Activated naive CD4-positive, alpha-beta T cell treated with anti-CD3 and anti-CD28 coated beads, Interleukin-2, amount 10 ng/mL, durations not matched to agents 7 days and 5 days (primary cell): ENCODE data around the gene ROS1.
"Not testable (repeated sequence)": the region's sequence is repeated elsewhere in the genome, so short reads cannot be mapped to it uniquely, and the experiment has no call there.

ENCODE experiments used
- CTCF ChIA-PET: fragments of 350-600 bp; sonication (Branson Sonifier 250); formaldehyde crosslinking; loops from one replicate; lab custom pipeline; 2021; ENCODE audit warnings: antibody characterized with exemption; lab: Charles Lee
- DNase-seq: peaks from one replicate; pipeline ENCODE4 v3.0.0-alpha.2; 2020
- H3K27ac Mint-ChIP-seq: one replicate; pipeline ENCODE4 v1.8.0; 2021; ENCODE audit warnings: mild to moderate bottlenecking, moderate library complexity, mixed read lengths
- H3K27me3 Mint-ChIP-seq: one replicate; pipeline ENCODE4 v1.8.0; 2021; ENCODE audit warnings: mild to moderate bottlenecking, mixed read lengths
- H3K36me3 Mint-ChIP-seq: one replicate; pipeline ENCODE4 v1.8.0; 2021; ENCODE audit warnings: mixed read lengths
- H3K4me1 Mint-ChIP-seq: one replicate; pipeline ENCODE4 v1.8.0; 2021; ENCODE audit warnings: mixed read lengths
- H3K4me3 Mint-ChIP-seq: one replicate; pipeline ENCODE4 v1.8.0; 2021; ENCODE audit warnings: mild to moderate bottlenecking, moderate library complexity, mixed read lengths
- H3K9me3 Mint-ChIP-seq: one replicate; pipeline ENCODE4 v1.8.0; 2021; ENCODE audit warnings: mixed read lengths

The ROS1 gene

GRCh38 chr6:117387454-117387974 lies 38.2 kb downstream of the ROS1 start:
- Mint-ChIP-seq H3K9me3 (no peaks in the 10 kb centered on the region), H3K4me1 (no peaks in the 10 kb centered on the region), H3K36me3 (no peaks in the 10 kb centered on the region), H3K4me3 (no peak overlapping the region), H3K27ac (no peak overlapping the region), H3K27me3 (peaks cover 6% of the 10 kb centered on the region)
- CTCF ChIA-PET = no interaction called here
- no peak for DNase-seq

DNA sequence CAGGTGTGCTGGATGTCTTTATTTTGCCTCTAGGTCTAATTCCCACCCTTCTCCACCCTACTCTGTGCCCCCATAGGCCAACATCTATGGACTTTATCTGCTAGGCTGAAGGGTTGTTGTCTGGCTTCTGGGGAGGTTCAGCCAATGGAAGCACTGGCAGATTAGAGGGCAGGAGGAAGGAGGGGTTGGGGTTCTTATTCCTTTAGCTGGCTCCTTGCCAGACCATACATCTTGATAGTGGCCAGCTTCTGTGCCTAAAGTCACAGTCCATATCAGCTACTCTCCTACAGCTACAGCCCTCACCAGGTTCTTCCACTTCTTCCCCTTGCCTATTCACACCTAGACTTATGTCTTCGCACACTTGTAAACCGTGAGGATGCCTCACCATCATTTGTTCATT lies 41.1 kb downstream of the ROS1 start:
- Mint-ChIP-seq H3K36me3 (no peaks in the 10 kb centered on the region), H3K4me3 (no peak overlapping the region), H3K4me1 (no peaks in the 10 kb centered on the region), H3K9me3 (no peaks in the 10 kb centered on the region), H3K27ac (no peak overlapping the region), H3K27me3 (no peaks in the 10 kb centered on the region)
- DNase-seq = no peak
- CTCF ChIA-PET = no interaction called here

DNA sequence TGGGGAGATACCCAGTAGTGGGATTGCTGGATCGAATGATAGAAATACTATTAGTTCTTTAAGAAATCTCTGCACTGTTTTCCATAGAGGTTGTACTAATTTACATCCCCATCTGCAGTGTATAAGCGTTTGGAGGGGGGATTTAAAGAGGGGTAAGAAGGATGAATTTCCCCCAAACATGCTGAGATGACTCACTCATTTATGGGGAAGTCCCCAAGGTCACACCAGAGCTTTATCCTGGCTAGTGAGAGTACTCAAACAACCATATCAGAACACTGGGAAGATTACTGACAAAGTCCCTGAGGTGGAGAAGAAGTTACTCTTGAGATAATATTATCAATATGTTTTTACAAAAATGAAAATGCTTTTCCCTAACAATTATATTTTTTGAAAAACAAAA lies 44.0 kb downstream of the ROS1 start:
- no peaks in the 10 kb centered on the region for H3K4me1 Mint-ChIP-seq
- DNase-seq = no peak
- no peak overlapping the region for H3K27ac Mint-ChIP-seq
- no peaks in the 10 kb centered on the region for H3K27me3 Mint-ChIP-seq
- CTCF ChIA-PET = no interaction called here
- H3K36me3 Mint-ChIP-seq = no peaks in the 10 kb centered on the region
- H3K4me3 Mint-ChIP-seq = no peak overlapping the region
- H3K9me3 Mint-ChIP-seq = no peaks in the 10 kb centered on the region

DNA sequence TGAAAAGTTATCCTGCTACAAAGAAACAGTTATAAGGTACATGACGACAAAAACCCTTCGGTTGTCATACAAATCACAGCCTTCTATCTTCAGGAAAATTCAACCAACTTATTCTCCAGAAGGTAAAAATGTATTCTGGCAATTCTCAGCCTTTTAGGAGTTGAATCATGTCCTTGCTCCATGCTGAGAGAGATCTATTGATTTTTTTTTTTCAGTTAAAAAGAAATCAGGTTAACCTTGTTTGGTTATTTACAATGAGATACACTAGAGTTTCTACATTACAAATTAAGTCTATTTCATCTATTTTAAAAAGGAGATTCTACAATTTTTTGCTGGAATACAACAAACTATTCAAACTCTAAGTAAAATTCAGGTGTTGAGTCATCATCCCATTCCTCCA lies 45.4 kb downstream of the ROS1 start:
- H3K27ac Mint-ChIP-seq = no peak overlapping the region
- no peak overlapping the region for H3K4me3 Mint-ChIP-seq
- no peaks in the 10 kb centered on the region for H3K9me3 Mint-ChIP-seq
- no peak for DNase-seq
- no peaks in the 10 kb centered on the region for H3K4me1 Mint-ChIP-seq
- CTCF ChIA-PET = no interaction called here
- no peaks in the 10 kb centered on the region for H3K27me3 Mint-ChIP-seq
- H3K36me3 Mint-ChIP-seq = no peaks in the 10 kb centered on the region

- H3K9me3 Mint-ChIP-seq = no peaks in the 10 kb centered on the region
These were observed 50.3 kb downstream of the ROS1 start for GRCh38 chr6:117375446-117375845.

GRCh38 chr6:117373211-117373813 lies 52.4 kb downstream of the ROS1 start:
- peaks cover 9% of the 10 kb centered on the region for H3K27me3 Mint-ChIP-seq
- DNase-seq = no peak
- CTCF ChIA-PET = no interaction called here
- H3K27ac Mint-ChIP-seq = no peak overlapping the region
- no peaks in the 10 kb centered on the region for H3K36me3 Mint-ChIP-seq
- no peaks in the 10 kb centered on the region for H3K4me1 Mint-ChIP-seq
- H3K4me3 Mint-ChIP-seq = no peak overlapping the region
- no peaks in the 10 kb centered on the region for H3K9me3 Mint-ChIP-seq

More at GRCh38 chr6:117375446-117375845, 50.3 kb downstream of the ROS1 start:
- H3K36me3 Mint-ChIP-seq = no peaks in the 10 kb centered on the region
- H3K27ac Mint-ChIP-seq = no peak overlapping the region
- H3K27me3 Mint-ChIP-seq = peaks cover 9% of the 10 kb centered on the region
- CTCF ChIA-PET = no interaction called here
- H3K4me1 Mint-ChIP-seq = no peaks in the 10 kb centered on the region
- no peak overlapping the region for H3K4me3 Mint-ChIP-seq
- no peak for DNase-seq

DNA sequence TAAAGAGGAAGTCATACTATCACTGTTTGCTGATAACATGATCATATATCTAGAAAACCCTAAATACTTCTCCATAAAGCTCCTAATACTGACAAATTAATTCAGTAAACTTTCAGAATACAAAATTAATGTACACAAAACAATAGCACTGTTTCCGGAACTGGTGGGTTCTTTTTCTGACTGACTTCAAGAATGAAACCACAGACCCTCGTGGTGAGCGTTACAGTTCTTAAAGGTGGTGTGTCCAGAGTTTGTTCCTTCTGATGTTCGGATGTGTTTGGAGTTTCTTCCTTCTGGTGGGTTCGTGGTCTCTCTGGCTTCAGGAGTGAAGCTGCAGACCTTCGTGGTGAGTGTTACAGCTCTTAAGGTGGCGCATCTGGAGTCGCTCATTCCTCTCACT lies 53.5 kb downstream of the ROS1 start:
- CTCF ChIA-PET = interaction anchor here (0.6 kb wide), 1 partner anchor 136 kb away, joined by 3 read pairs; no protein-coding TSS in a partner anchor
- H3K27me3 Mint-ChIP-seq, H3K9me3 Mint-ChIP-seq, H3K4me1 Mint-ChIP-seq, H3K27ac Mint-ChIP-seq, H3K4me3 Mint-ChIP-seq, DNase-seq, H3K36me3 Mint-ChIP-seq: not testable (repeated sequence)

DNA sequence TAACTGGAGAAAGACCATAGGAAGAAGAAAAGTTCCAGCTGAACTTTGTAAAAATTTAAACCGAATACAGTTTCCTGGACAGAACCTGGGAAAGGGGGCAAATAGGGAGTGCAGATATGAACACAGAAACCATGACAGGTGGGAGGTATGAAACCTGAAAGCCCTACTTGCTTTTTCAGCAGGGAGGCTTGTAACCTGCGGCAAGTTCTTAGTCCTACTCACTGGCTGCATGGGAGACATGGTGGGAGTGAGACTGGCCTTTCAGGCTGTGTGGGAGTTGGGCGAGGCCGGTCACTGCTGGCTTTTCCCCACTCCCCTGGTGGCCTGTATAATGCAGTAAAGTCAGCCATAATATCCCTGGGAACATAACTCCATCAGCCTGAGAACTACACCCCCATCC lies 54.2 kb downstream of the ROS1 start:
- CTCF ChIA-PET = interaction anchor here (0.6 kb wide), 1 partner anchor 135 kb away, joined by 3 read pairs; no protein-coding TSS in a partner anchor
- no peaks in the 10 kb centered on the region for H3K4me1 Mint-ChIP-seq
- H3K4me3 Mint-ChIP-seq = no peak overlapping the region

DNA sequence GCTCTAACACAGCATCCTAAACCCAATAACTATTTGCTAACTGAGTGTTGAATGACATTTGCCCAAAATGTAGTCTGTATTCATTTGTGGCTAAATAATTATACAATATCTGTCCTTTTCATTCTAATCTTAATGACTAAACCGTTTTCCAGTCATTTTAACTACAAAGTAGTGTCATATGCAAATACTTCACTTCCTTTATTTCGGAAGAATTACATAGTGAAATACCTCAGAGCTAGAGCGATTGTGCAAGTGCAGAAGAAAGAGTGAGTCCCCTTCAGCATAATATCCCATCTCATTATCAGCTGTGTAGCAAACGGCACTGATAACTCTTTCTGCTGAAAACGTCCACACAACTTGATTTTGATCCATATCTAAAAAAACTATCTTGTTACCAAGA lies 66.2 kb downstream of the ROS1 start:
- no peaks in the 10 kb centered on the region for H3K36me3 Mint-ChIP-seq
- peaks cover 3% of the 10 kb centered on the region for H3K27me3 Mint-ChIP-seq
- CTCF ChIA-PET = no interaction called here
- no peaks in the 10 kb centered on the region for H3K4me1 Mint-ChIP-seq
- no peaks in the 10 kb centered on the region for H3K9me3 Mint-ChIP-seq
- no peak for DNase-seq
- no peak overlapping the region for H3K4me3 Mint-ChIP-seq
- no peak overlapping the region for H3K27ac Mint-ChIP-seq

More for the DNA sequence above, 54.2 kb downstream of the ROS1 start:
- Mint-ChIP-seq H3K27me3 (peaks cover 9% of the 10 kb centered on the region), H3K9me3 (no peaks in the 10 kb centered on the region), H3K27ac (no peak overlapping the region), H3K36me3 (no peaks in the 10 kb centered on the region)
- DNase-seq = no peak

DNA sequence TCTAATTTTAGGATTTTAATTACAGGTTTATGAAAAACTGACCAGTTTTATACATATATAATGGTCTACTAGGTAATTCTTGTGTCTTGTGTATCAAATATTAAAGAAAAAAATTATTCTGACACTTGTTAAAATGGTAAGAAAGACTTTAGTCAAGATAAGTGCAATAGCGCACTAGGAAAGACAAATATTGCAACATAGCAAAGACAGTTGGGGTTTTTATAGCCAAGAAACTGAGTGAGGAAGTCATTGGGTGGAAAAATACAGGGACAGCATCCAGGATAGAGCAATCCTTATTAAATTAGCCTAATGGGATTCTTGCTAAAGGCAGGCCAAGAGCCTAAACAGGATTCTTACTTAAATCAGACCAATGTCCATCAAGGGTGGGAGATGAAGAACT lies 71.1 kb downstream of the ROS1 start:
- DNase-seq = no peak
- no peaks in the 10 kb centered on the region for H3K9me3 Mint-ChIP-seq
- no peak overlapping the region for H3K27ac Mint-ChIP-seq
- CTCF ChIA-PET = no interaction called here
- H3K4me3 Mint-ChIP-seq = no peak overlapping the region
- no peaks in the 10 kb centered on the region for H3K4me1 Mint-ChIP-seq
- H3K36me3 Mint-ChIP-seq = no peaks in the 10 kb centered on the region
- H3K27me3 Mint-ChIP-seq = no peaks in the 10 kb centered on the region

DNA sequence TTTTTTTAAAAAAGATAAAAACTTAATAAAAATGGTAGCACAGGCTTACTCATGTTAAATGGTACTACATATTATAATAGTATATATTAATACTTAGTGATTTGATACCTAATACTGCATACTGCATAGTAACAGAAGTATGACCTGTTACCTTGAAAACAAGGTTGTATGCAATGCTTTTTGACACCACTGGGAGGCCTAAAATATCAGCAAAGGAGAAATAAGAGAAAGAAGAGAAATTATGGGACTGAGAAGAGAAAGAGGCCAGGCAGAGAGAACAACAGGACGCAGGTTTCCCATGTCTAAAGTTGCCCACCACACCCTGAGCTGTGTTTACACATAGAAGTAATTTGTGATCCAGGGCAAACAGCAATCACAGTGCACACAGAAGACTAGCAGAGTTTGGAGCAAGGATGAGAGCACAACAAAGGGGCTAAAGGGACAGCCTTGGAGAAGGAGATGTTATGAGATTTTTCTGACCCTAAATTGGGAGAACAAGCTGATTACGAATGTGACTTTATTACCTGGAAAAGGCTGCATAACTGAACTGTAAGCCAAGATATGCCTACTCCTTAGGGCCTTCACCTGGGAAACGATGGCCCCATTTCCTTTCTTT lies 73.2 kb downstream of the ROS1 start:
- no peaks in the 10 kb centered on the region for H3K4me1 Mint-ChIP-seq
- no peak overlapping the region for H3K4me3 Mint-ChIP-seq
- no peaks in the 10 kb centered on the region for H3K27me3 Mint-ChIP-seq
- no peak for DNase-seq
- no peaks in the 10 kb centered on the region for H3K9me3 Mint-ChIP-seq
- H3K27ac Mint-ChIP-seq = no peak overlapping the region
- CTCF ChIA-PET = no interaction called here
- no peaks in the 10 kb centered on the region for H3K36me3 Mint-ChIP-seq

DNA sequence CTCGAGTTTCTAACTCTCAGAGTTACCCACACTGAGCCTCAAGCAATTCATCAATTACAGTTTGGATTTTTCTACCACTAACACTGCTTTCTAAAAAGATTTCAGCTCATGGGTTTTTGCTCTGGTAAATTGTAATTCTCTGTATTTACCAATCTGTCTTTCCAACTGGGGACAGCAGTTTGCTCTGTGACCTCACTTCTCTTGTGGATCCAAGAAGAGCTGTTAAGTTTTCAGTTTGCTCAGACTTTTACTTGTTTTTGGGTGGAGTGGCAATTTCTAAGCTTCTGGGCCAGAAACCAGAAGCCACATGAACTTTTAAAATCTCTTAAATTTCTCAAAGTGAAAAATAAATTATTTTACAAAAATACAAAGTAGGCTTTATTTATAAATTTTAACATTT lies 74.2 kb downstream of the ROS1 start:
- Mint-ChIP-seq H3K27me3 (no peaks in the 10 kb centered on the region), H3K4me1 (no peaks in the 10 kb centered on the region), H3K9me3 (no peaks in the 10 kb centered on the region), H3K36me3 (no peaks in the 10 kb centered on the region), H3K27ac (no peak overlapping the region), H3K4me3 (no peak overlapping the region)
- no peak for DNase-seq
- CTCF ChIA-PET = interaction anchor here (0.8 kb wide), 1 partner anchor 256 kb away, joined by 3 read pairs; no protein-coding TSS in a partner anchor

- peaks cover 3% of the 10 kb centered on the region for H3K27me3 Mint-ChIP-seq
- H3K4me1 Mint-ChIP-seq = no peaks in the 10 kb centered on the region
- CTCF ChIA-PET = no interaction called here
- DNase-seq = no peak
- H3K36me3 Mint-ChIP-seq = no peaks in the 10 kb centered on the region
- no peak overlapping the region for H3K4me3 Mint-ChIP-seq
- no peaks in the 10 kb centered on the region for H3K9me3 Mint-ChIP-seq
- no peak overlapping the region for H3K27ac Mint-ChIP-seq
These were observed 79.4 kb downstream of the ROS1 start for GRCh38 chr6:117346142-117346930.

GRCh38 chr6:117345292-117345610 lies 80.5 kb downstream of the ROS1 start:
- H3K36me3 Mint-ChIP-seq = no peaks in the 10 kb centered on the region

More at GRCh38 chr6:117345292-117345610, 80.5 kb downstream of the ROS1 start:
- peaks cover 3% of the 10 kb centered on the region for H3K27me3 Mint-ChIP-seq
- no peaks in the 10 kb centered on the region for H3K9me3 Mint-ChIP-seq
- no peak overlapping the region for H3K4me3 Mint-ChIP-seq
- CTCF ChIA-PET = no interaction called here
- DNase-seq = no peak
- no peaks in the 10 kb centered on the region for H3K4me1 Mint-ChIP-seq
- H3K27ac Mint-ChIP-seq = no peak overlapping the region
